ENCODE results near the gene PRKCH.

The PRKCH gene

GRCh38 chr14:61467296-61467695, 145.9 kb downstream of the PRKCH start:
- Histone ChIP-seq H3K9ac (ENCODE audit: low read length) (no peak overlapping the region), H3K27ac (ENCODE audit: low read depth, low read length) (no peak overlapping the region), H3K4me3 (ENCODE audit: insufficient read depth, low read length, poor library complexity, severe bottlenecking) (no peak overlapping the region), H3K9me3 (ENCODE audit: insufficient read depth, low read length) (no peaks in the 10 kb centered on the region), H3K4me2 (ENCODE audit: low read depth, low read length, poor library complexity, severe bottlenecking) (no peak overlapping the region), H3K36me3 (ENCODE audit: low read length) (no peaks in the 10 kb centered on the region), H3F3A (ENCODE audit: insufficient read depth) (no peaks in the 10 kb centered on the region), H3K9me2 (replicated peaks; ENCODE audit: insufficient read depth, low read length) (no peaks in the 10 kb centered on the region), H4K20me1 (ENCODE audit: low read depth, low read length) (no peaks in the 10 kb centered on the region), H3K27me3 (ENCODE audit: low read length) (no peaks in the 10 kb centered on the region), H3K79me2 (ENCODE audit: insufficient read depth, low read length) (no peaks in the 10 kb centered on the region), H2AFZ (ENCODE audit: low read depth, low read length, severe bottlenecking) (no peak overlapping the region)
- TF ChIP-seq EZH2phosphoT487 (conservative IDR thresholded peaks at IDR 0.05; ENCODE audit: low read length) (no peak), CTCF (IDR thresholded peaks at IDR 0.05; ENCODE audit: insufficient read depth, low read length, poor library complexity, severe bottlenecking) (no peak)

GRCh38 chr14:61468063-61468825, 146.9 kb downstream of the PRKCH start:
- H3K9ac ChIP-seq (ENCODE audit: low read length): no peak overlapping the region
- no peaks in the 10 kb centered on the region for H3K9me2 ChIP-seq (replicated peaks; ENCODE audit: insufficient read depth, low read length)
- no peaks in the 10 kb centered on the region for H3K9me3 ChIP-seq (ENCODE audit: insufficient read depth, low read length)
- no peak overlapping the region for H3K4me3 ChIP-seq (ENCODE audit: insufficient read depth, low read length, poor library complexity, severe bottlenecking)
- no peaks in the 10 kb centered on the region for H3K79me2 ChIP-seq (ENCODE audit: insufficient read depth, low read length)
- H3F3A ChIP-seq (ENCODE audit: insufficient read depth): no peaks in the 10 kb centered on the region
- no peak overlapping the region for H2AFZ ChIP-seq (ENCODE audit: low read depth, low read length, severe bottlenecking)
- H4K20me1 ChIP-seq (ENCODE audit: low read depth, low read length): no peaks in the 10 kb centered on the region
- H3K27ac ChIP-seq (ENCODE audit: low read depth, low read length): no peak overlapping the region
- TF ChIP-seq EZH2phosphoT487 (conservative IDR thresholded peaks at IDR 0.05; ENCODE audit: low read length) (no peak), CTCF (IDR thresholded peaks at IDR 0.05; ENCODE audit: insufficient read depth, low read length, poor library complexity, severe bottlenecking) (no peak)
- no peaks in the 10 kb centered on the region for H3K27me3 ChIP-seq (ENCODE audit: low read length)
- no peak overlapping the region for H3K4me2 ChIP-seq (ENCODE audit: low read depth, low read length, poor library complexity, severe bottlenecking)
- no peaks in the 10 kb centered on the region for H3K36me3 ChIP-seq (ENCODE audit: low read length)

- 0 out of 2 replicates have a peak, but pooled peaks cover under 1% of the 10 kb centered on the region for H3F3A ChIP-seq (ENCODE audit: insufficient read depth)
- H3K4me3 ChIP-seq (ENCODE audit: insufficient read depth, low read length, poor library complexity, severe bottlenecking): no peak overlapping the region
Observed at GRCh38 chr14:61469781-61470180, 148.4 kb downstream of the PRKCH start.

More at GRCh38 chr14:61469781-61470180, 148.4 kb downstream of the PRKCH start:
- Histone ChIP-seq H3K79me2 (ENCODE audit: insufficient read depth, low read length) (no peaks in the 10 kb centered on the region), H2AFZ (ENCODE audit: low read depth, low read length, severe bottlenecking) (no peak overlapping the region), H3K27ac (ENCODE audit: low read depth, low read length) (no peak overlapping the region), H3K4me2 (ENCODE audit: low read depth, low read length, poor library complexity, severe bottlenecking) (no peak overlapping the region), H3K9ac (ENCODE audit: low read length) (no peak overlapping the region), H3K36me3 (ENCODE audit: low read length) (no peaks in the 10 kb centered on the region), H3K27me3 (ENCODE audit: low read length) (no peaks in the 10 kb centered on the region), H3K9me2 (replicated peaks; ENCODE audit: insufficient read depth, low read length) (no peaks in the 10 kb centered on the region), H4K20me1 (ENCODE audit: low read depth, low read length) (no peaks in the 10 kb centered on the region), H3K9me3 (ENCODE audit: insufficient read depth, low read length) (no peaks in the 10 kb centered on the region)
- TF ChIP-seq EZH2phosphoT487 (conservative IDR thresholded peaks at IDR 0.05; ENCODE audit: low read length): no peak
- TF ChIP-seq CTCF (IDR thresholded peaks at IDR 0.05; ENCODE audit: insufficient read depth, low read length, poor library complexity, severe bottlenecking): no peak

Data from SU-DHL-6 (cell line).